ENCODE data around the gene RAPGEF2. TPM values are rescaled to one million over a fixed set of nuclear protein-coding genes. Genes with fewer than 3 reads are reported as not detected.

Gene RAPGEF2
- total RNA-seq, 1 experiment from 2014 or later, result 37.1 TPM

DNA sequence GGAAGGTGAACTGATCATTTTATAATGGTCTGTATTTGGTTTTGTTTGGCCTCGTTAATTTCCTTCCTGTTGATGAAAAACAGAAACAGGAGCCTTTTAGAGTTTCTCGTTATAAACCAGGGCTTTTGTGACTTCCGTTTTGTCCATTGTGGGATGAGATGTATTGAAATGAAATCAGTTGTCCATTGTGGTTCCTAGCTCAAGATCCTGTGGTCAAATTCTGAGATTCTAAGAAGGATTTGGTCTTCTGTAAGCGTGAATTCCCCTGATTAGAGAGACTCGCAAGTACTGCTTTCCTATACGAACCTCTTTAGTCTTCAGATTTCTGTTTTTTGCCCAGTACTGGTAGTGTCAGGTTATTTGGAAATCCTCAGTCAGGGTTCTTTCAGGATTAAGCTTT, 101.7 kb downstream of the RAPGEF2 start:
- Mint-ChIP-seq H3K9me3 (no peaks in the 10 kb centered on the region), H3K27ac (no peak overlapping the region; a peak in 1 of 7 replicates), H3K4me1 (peaks cover 15 to 22% of the 10 kb centered on the region in 2 experiments), H3K27me3 (ENCODE audit: low read depth) (no peaks in the 10 kb centered on the region), H3K4me3 (no peak overlapping the region), H3K36me3 (ENCODE audit: insufficient read depth in 1 of 3, low read depth in 3 of 3) (no peaks in the 10 kb centered on the region; a peak in 1 of 7 replicates)
- no peak for DNase-seq
- Histone ChIP-seq H3K9me3 (ENCODE audit: control insufficient read depth, low read depth, low read length) (no peaks in the 10 kb centered on the region), H2BK5ac (ENCODE audit: insufficient read length, low read length) (no peak overlapping the region), H3K4ac (ENCODE audit: low read depth, low read length) (no peak overlapping the region), H2AK5ac (ENCODE audit: insufficient read length, low read length) (no peak overlapping the region), H3K56ac (ENCODE audit: insufficient read length, low read depth, low read length) (no peak overlapping the region), H3K4me2 (ENCODE audit: insufficient read depth, insufficient read length, low read length) (no peak overlapping the region), H4K20me1 (ENCODE audit: control insufficient read depth, insufficient read depth, insufficient read length) (no peaks in the 10 kb centered on the region), H4K91ac (ENCODE audit: insufficient read length, low read depth, low read length) (no peak overlapping the region), H3K27me3 (ENCODE audit: insufficient read depth, low read length) (no peaks in the 10 kb centered on the region), H3K14ac (ENCODE audit: insufficient read depth, low read length) (no peak overlapping the region), H2BK120ac (ENCODE audit: low read depth, low read length, poor library complexity, severe bottlenecking) (no peak overlapping the region), H4K8ac (replicated peaks; ENCODE audit: insufficient read length, low read depth, low read length) (no peak overlapping the region), H2BK12ac (ENCODE audit: insufficient read length, low read depth, low read length) (no peak overlapping the region), H3K27ac (ENCODE audit: insufficient read length, low read depth, low read length) (no peak overlapping the region), H3K18ac (ENCODE audit: insufficient read length, low read depth, low read length) (no peak overlapping the region), H3K23me2 (ENCODE audit: insufficient read length, low read depth, low read length, poor library complexity, severe bottlenecking) (no peaks in the 10 kb centered on the region), H3K4me1 (ENCODE audit: insufficient read depth, low read length) (no peaks in the 10 kb centered on the region; the same call in 1 of the 2 replicates), H4K5ac (ENCODE audit: insufficient read length, low read depth, low read length) (no peak overlapping the region), H3K23ac (ENCODE audit: insufficient read length, low read depth, low read length) (no peak overlapping the region), H2BK15ac (ENCODE audit: low read depth, low read length) (no peak overlapping the region), H2BK20ac (ENCODE audit: low read depth, low read length, poor library complexity, severe bottlenecking) (no peak overlapping the region), H3T11ph (ENCODE audit: low read length) (no peak overlapping the region), H3K9ac (ENCODE audit: extremely low read depth, insufficient read length, low read length) (no peak overlapping the region), H2AFZ (ENCODE audit: low read length) (no peak overlapping the region), H3K79me2 (ENCODE audit: insufficient read depth, low read length) (no peaks in the 10 kb centered on the region; the same call in 1 of the 2 replicates), H3K79me1 (ENCODE audit: insufficient read depth, low read depth, low read length, poor library complexity, severe bottlenecking) (no peaks in the 10 kb centered on the region)
- TF ChIP-seq, protein P1, sequence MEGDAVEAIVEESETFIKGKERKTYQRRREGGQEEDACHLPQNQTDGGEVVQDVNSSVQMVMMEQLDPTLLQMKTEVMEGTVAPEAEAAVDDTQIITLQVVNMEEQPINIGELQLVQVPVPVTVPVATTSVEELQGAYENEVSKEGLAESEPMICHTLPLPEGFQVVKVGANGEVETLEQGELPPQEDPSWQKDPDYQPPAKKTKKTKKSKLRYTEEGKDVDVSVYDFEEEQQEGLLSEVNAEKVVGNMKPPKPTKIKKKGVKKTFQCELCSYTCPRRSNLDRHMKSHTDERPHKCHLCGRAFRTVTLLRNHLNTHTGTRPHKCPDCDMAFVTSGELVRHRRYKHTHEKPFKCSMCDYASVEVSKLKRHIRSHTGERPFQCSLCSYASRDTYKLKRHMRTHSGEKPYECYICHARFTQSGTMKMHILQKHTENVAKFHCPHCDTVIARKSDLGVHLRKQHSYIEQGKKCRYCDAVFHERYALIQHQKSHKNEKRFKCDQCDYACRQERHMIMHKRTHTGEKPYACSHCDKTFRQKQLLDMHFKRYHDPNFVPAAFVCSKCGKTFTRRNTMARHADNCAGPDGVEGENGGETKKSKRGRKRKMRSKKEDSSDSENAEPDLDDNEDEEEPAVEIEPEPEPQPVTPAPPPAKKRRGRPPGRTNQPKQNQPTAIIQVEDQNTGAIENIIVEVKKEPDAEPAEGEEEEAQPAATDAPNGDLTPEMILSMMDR (conservative IDR thresholded peaks at IDR 0.05), result no peak
- WGBS (ENCODE audit: extremely low coverage, insufficient read length, low lambda C conversion rate), result no CpG with 5 or more reads among the region's 6 CpGs
